ENCODE results near the gene CCDC191.

- TF ChIP-seq POLR2A (IDR thresholded peaks at IDR 0.05): no peak
- TF ChIP-seq, protein P1, sequence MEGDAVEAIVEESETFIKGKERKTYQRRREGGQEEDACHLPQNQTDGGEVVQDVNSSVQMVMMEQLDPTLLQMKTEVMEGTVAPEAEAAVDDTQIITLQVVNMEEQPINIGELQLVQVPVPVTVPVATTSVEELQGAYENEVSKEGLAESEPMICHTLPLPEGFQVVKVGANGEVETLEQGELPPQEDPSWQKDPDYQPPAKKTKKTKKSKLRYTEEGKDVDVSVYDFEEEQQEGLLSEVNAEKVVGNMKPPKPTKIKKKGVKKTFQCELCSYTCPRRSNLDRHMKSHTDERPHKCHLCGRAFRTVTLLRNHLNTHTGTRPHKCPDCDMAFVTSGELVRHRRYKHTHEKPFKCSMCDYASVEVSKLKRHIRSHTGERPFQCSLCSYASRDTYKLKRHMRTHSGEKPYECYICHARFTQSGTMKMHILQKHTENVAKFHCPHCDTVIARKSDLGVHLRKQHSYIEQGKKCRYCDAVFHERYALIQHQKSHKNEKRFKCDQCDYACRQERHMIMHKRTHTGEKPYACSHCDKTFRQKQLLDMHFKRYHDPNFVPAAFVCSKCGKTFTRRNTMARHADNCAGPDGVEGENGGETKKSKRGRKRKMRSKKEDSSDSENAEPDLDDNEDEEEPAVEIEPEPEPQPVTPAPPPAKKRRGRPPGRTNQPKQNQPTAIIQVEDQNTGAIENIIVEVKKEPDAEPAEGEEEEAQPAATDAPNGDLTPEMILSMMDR (IDR thresholded peaks at IDR 0.05): no peak
- TF ChIP-seq POLR2AphosphoS5 (IDR thresholded peaks at IDR 0.05): no peak
These were observed 39.5 kb upstream of the CCDC191 start for GRCh38 chr3:114095796-114096195.
